ENCODE data around the gene PLD4. TPM values are rescaled to one million over a fixed set of nuclear protein-coding genes. Genes with fewer than 3 reads are reported as not detected.

PLD4 gene
- total and polyA plus RNA-seq, 7 donors: 0.28 to 7.1 (median 0.71) TPM; not detected in 2

DNA sequence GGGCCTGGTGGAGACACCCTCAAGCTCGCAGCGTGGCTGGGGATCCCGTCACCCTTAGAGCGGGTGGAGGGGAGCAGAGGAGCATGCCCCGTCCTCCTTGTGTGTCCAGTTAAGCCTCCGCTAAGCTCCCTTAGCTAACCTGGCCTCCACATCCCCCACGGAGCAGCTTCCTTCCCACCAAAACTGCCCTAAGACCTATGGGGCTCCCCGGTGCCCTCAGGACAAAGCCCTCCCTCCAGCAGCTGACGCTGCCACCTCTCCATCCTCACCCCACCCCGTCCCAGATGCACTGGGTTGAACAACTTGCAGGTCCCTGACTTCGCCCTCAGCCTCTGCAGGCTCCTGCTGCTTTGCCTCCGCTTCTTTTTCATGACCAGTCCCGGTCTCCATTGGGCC, 49.5 kb downstream of the PLD4 start:
- no peak for DNase-seq
- intact Hi-C loops (cut with DNase I): loop anchor here (2.0 kb wide), 1 partner anchor 77 kb away; no protein-coding TSS in a partner anchor
- H3K27ac ChIP-seq: peak overlapping the region; percentile 90 to 97 (median 96)
- no peaks in the 10 kb centered on the region for H3K36me3 ChIP-seq
- peaks cover 0 to 98% (median 95%) of the 10 kb centered on the region in 4 donors for H3K4me1 ChIP-seq
- H3K27me3 ChIP-seq: no peaks in the 10 kb centered on the region
- no peaks in the 10 kb centered on the region for H3K9me3 ChIP-seq
- TF ChIP-seq, protein P1, sequence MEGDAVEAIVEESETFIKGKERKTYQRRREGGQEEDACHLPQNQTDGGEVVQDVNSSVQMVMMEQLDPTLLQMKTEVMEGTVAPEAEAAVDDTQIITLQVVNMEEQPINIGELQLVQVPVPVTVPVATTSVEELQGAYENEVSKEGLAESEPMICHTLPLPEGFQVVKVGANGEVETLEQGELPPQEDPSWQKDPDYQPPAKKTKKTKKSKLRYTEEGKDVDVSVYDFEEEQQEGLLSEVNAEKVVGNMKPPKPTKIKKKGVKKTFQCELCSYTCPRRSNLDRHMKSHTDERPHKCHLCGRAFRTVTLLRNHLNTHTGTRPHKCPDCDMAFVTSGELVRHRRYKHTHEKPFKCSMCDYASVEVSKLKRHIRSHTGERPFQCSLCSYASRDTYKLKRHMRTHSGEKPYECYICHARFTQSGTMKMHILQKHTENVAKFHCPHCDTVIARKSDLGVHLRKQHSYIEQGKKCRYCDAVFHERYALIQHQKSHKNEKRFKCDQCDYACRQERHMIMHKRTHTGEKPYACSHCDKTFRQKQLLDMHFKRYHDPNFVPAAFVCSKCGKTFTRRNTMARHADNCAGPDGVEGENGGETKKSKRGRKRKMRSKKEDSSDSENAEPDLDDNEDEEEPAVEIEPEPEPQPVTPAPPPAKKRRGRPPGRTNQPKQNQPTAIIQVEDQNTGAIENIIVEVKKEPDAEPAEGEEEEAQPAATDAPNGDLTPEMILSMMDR (IDR thresholded peaks at IDR 0.05): no peak
- TF ChIP-seq EP300 (IDR thresholded peaks at IDR 0.05) (no peak), POLR2AphosphoS5 (IDR thresholded peaks at IDR 0.05) (no peak), POLR2A (IDR thresholded peaks at IDR 0.05) (no peak)
- peak overlapping the region in 2 of 4 donors; percentile 5 to 29 for H3K4me3 ChIP-seq
- 74 to 78% methylated on average over 13 of the region's 13 CpGs for WGBS, 2 donors

DNA sequence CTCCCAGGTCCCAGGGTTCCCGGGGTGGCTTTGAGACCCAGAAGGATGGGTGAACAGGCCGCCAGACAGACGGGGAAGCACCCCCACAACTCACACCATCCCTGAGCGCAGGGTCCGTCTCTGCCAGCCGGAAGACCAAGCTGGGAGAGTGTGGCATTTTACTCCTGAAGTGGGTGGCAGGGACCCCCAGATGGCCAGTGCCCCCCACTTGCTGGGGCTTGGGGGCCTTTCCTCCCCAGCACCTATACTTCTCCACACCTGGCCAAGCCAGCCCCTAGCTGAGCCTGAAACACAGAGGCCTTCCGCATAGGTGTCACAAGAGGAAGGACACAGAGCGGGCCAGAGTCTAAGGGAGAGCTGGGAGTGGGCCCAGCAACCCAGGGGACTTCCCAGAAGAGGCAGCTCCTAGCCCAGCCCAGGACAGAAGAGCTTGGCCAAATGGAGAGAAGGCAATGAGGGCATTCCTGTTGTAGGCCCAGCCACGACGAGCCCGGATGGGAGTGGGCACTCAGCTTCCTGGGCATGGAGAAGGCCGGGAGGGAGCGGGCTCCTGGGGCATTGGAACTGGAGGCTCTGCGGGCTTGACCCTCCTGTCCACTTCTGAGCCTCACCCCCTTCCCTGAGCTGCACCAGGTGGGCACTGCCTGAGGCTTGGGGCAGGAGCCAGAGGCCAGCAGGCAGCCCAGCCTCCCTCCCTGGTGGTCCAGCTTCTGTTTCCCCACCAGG, 50.1 kb downstream of the PLD4 start:
- Histone ChIP-seq H3K4me1 (peaks cover 0 to 98% (median 92%) of the 10 kb centered on the region in 4 donors), H3K27me3 (no peaks in the 10 kb centered on the region), H3K27ac (peak overlapping the region; percentile 90 to 97 (median 96)), H3K4me3 (no peak overlapping the region), H3K36me3 (no peaks in the 10 kb centered on the region), H3K9me3 (no peaks in the 10 kb centered on the region)
- intact Hi-C loops (cut with DNase I): loop anchor here (2.0 to 5.0 kb wide), 2 partner anchors 78 to 117 kb away; no protein-coding TSS in a partner anchor
- peak; percentile 62 for DNase-seq
- TF ChIP-seq, protein P1 (IDR thresholded peaks at IDR 0.05): no peak
- TF ChIP-seq POLR2A (IDR thresholded peaks at IDR 0.05): no peak
- TF ChIP-seq EP300 (IDR thresholded peaks at IDR 0.05): no peak
- no peak for TF ChIP-seq POLR2AphosphoS5 (IDR thresholded peaks at IDR 0.05)
- 90 to 93% methylated on average over 14 of the region's 14 CpGs for whole genome bisulfite sequencing, 2 donors

DNA sequence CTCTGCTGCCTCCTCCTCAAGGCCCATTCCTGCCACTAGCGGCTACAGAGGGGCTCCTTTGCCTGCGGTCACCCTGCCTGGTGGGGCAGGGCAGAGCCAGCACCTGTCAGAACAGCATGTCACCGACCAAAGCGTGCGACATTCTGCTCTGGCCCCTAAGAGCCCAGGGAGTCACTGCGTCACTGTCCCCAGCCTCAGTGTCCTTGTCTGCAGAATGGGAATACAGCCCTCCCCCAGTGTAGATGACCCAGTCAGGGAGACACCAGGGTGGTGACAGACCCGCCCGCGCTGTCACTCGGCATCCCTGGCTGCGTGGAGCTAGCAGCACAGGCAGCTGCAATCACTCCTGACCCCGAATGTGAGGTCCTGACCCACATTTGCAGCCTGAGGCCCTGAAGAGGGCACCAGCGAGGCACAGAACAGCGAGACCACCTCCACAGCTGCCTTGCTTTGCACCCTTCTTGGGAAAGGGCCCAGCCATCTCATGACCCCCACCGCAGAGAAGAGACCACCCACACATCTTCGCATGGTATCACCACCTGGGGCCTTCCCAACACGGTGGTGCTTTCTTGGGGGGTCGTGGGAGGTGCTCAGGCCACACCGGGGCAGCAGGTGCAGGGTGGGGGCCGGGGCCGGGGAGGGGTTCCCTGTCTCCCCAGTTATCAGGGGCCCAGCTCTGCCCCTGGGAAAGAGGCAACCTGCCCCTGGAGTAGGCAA, 51.0 kb downstream of the PLD4 start:
- no peaks in the 10 kb centered on the region for H3K27me3 ChIP-seq
- peaks cover 0 to 98% (median 94%) of the 10 kb centered on the region in 4 donors for H3K4me1 ChIP-seq
- 45 to 52% methylated on average over 21 of the region's 21 CpGs for WGBS, 2 donors
- intact Hi-C loops (cut with DNase I): loop anchor here (1.0 to 5.0 kb wide), 3 partner anchors 70 to 117 kb away; no protein-coding TSS in a partner anchor
- peak; percentile 66 for DNase-seq
- TF ChIP-seq POLR2AphosphoS5 (IDR thresholded peaks at IDR 0.05) (no peak), POLR2A (IDR thresholded peaks at IDR 0.05) (no peak), EP300 (IDR thresholded peaks at IDR 0.05) (no peak)
- TF ChIP-seq, protein P1 (IDR thresholded peaks at IDR 0.05): no peak
- H3K36me3 ChIP-seq: no peaks in the 10 kb centered on the region
- H3K4me3 ChIP-seq: no peak overlapping the region
- no peaks in the 10 kb centered on the region for H3K9me3 ChIP-seq
- H3K27ac ChIP-seq: peak overlapping the region; percentile 90 to 97 (median 96)

DNA sequence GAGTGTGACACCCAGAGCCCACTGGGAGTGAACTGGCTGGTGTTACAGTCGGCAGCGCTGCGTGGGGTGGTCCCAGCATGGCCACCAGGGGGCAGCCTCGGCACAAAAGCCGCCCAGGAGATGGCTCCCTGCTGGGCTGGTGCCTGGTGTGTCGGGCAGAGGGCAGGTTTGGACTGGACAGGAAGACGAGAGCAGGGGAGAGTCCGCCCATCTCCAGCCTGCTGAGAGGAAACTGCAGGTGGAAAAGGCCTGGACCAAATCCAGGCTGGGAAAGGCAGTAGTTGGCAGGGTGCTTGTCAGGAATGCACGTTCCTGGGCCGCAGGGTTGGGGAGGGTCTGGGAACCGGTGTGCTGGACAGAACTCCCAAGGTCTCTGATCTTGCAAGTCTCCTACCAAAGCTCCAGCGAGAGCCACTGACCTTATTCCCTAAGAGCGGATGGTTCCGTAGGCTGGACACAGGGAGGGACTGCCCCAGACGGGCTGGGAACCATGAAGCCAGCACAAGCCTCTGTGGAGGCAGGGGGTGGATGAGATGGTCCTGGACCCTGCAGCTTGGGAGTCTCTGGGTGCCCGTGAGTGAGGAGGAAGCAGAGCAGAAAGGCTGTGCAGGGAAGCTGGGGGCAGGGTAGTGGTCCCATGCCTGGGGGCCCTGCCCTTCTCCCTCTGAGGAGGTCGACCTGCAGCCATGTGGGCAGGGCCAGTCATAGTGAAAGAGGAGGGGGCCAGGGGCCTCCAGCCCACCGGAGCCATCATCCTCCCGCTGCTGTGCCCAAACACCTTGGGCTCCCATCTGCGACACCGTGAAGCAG, 51.7 kb downstream of the PLD4 start:
- no peaks in the 10 kb centered on the region for H3K9me3 ChIP-seq
- H3K27ac ChIP-seq: peak overlapping the region; percentile 90 to 97 (median 96)
- WGBS, 2 donors: 28 to 43% methylated on average over 21 of the region's 21 CpGs
- TF ChIP-seq POLR2AphosphoS5 (IDR thresholded peaks at IDR 0.05) (peak in 1 of 4 donors; percentile 11), POLR2A (IDR thresholded peaks at IDR 0.05) (no peak), EP300 (IDR thresholded peaks at IDR 0.05) (no peak)
- TF ChIP-seq, protein P1 (IDR thresholded peaks at IDR 0.05): peak; percentile 92 to 94 (median 92)
- peak; percentile 92 for DNase-seq
- intact Hi-C loops (cut with DNase I): loop anchor here (1.0 to 5.0 kb wide), 2 partner anchors 69 to 116 kb away; no protein-coding TSS in a partner anchor
- H3K36me3 ChIP-seq: no peaks in the 10 kb centered on the region
- H3K4me1 ChIP-seq: peaks cover 0 to 91% (median 86%) of the 10 kb centered on the region in 4 donors
- peak overlapping the region in 1 of 4 donors; percentile 67 for H3K4me3 ChIP-seq
- H3K27me3 ChIP-seq: no peaks in the 10 kb centered on the region
